RCC 7860 (cell line): Measurements from ENCODE around the gene KRT37.
"Not testable (repeated sequence)": the region's sequence is repeated elsewhere in the genome, so short reads cannot be mapped to it uniquely, and the experiment has no call there.

Experiments used
- DNase-seq: peaks from one replicate; pipeline ENCODE4 v3.0.0-alpha.2; 2015; ENCODE audit warnings: low spot score
- FAIRE-seq: peaks from 2 replicates; lab custom pipeline; 2012; peaks lifted over from hg19 to GRCh38; lab: Jason Lieb, UNC

Gene KRT37

GRCh38 chr17:41437769-41438168 is 13.4 kb upstream of the KRT37 start:
- no peak for FAIRE-seq
- DNase-seq, result no peak

GRCh38 chr17:41437254-41437653 is 12.9 kb upstream of the KRT37 start:
- FAIRE-seq, result no peak
- DNase-seq, result no peak

GRCh38 chr17:41434415-41434814 is 10.0 kb upstream of the KRT37 start:
- FAIRE-seq, result no peak
- DNase-seq, result no peak

GRCh38 chr17:41434005-41434404 is 9.6 kb upstream of the KRT37 start:
- FAIRE-seq (no peak), DNase-seq (no peak)

GRCh38 chr17:41433586-41433985 is 9.2 kb upstream of the KRT37 start:
- DNase-seq, result no peak
- no peak for FAIRE-seq

- not testable (repeated sequence) for DNase-seq, FAIRE-seq
Measured at GRCh38 chr17:41430376-41430775, 6.0 kb upstream of the KRT37 start.

GRCh38 chr17:41429667-41430066 is 5.3 kb upstream of the KRT37 start:
- DNase-seq (no peak), FAIRE-seq (no peak)

GRCh38 chr17:41428591-41429291 is 4.4 kb upstream of the KRT37 start:
- FAIRE-seq, result peak; percentile 4
- DNase-seq, result peak; percentile 37

- FAIRE-seq, DNase-seq: not testable (repeated sequence)
Measured at GRCh38 chr17:41422586-41422985, 1.8 kb downstream of the KRT37 start.

- FAIRE-seq (no peak), DNase-seq (no peak)
Measured at GRCh38 chr17:41421617-41422016, 2.8 kb downstream of the KRT37 start.

- DNase-seq (peak; percentile 68), FAIRE-seq (peak; percentile 31)
Measured at GRCh38 chr17:41421116-41421515, 3.3 kb downstream of the KRT37 start.

- no peak for FAIRE-seq
- no peak for DNase-seq
Measured at GRCh38 chr17:41420134-41420533, 4.3 kb downstream of the KRT37 start.

GRCh38 chr17:41419716-41420115 is 4.7 kb downstream of the KRT37 start:
- DNase-seq (no peak), FAIRE-seq (no peak)

- FAIRE-seq, result no peak
- no peak for DNase-seq
Measured at GRCh38 chr17:41418116-41418860, 6.1 kb downstream of the KRT37 start.

GRCh38 chr17:41417576-41418015 is 6.8 kb downstream of the KRT37 start:
- FAIRE-seq (no peak), DNase-seq (no peak)

- FAIRE-seq (no peak), DNase-seq (no peak)
Measured at GRCh38 chr17:41417127-41417526, 7.3 kb downstream of the KRT37 start.

GRCh38 chr17:41416479-41416878 is 7.9 kb downstream of the KRT37 start:
- FAIRE-seq, result no peak
- DNase-seq, result peak; percentile 50

- FAIRE-seq (peak; percentile 83), DNase-seq (peak; percentile 88)
Measured at GRCh38 chr17:41415833-41416335, 8.5 kb downstream of the KRT37 start.

- DNase-seq (peak; percentile 29), FAIRE-seq (no peak)
Measured at GRCh38 chr17:41415411-41415810, 9.0 kb downstream of the KRT37 start.

GRCh38 chr17:41413982-41414381 is 10.4 kb downstream of the KRT37 start:
- no peak for FAIRE-seq

GRCh38 chr17:41413353-41413957 is 10.9 kb downstream of the KRT37 start:
- DNase-seq (no peak), FAIRE-seq (no peak)

More at GRCh38 chr17:41413982-41414381, 10.4 kb downstream of the KRT37 start:
- DNase-seq, result peak; percentile 62
